Tibial nerve (tissue), 4 donors: Measurements from ENCODE around the gene TDRD3. TPM values are rescaled to one million over a fixed set of nuclear protein-coding genes. Genes with fewer than 3 reads are reported as not detected.

Source experiments
- DNase-seq, 2 donors: peaks; one replicate each; pipeline ENCODE4 v3.0.0-alpha.2; 2019; ENCODE audit warnings: low spot score in 2 of 2
- H3K27ac ChIP-seq, 4 donors: fragments of 200-600 bp; sonication (generic) in 3 of 4; one replicate each; pipeline ENCODE4 v1.5.1; 2017 to 2019; ENCODE audit warnings: mild to moderate bottlenecking in 1 of 4
- H3K27me3 ChIP-seq, 2 donors: fragments of 200-600 bp; sonication (generic) in 1 of 2; one replicate each; pipeline versions ENCODE4 v1.5.1 to v1.6.0; 2017 to 2019
- H3K36me3 ChIP-seq, 3 donors: fragments of 200-600 bp; sonication (generic); one replicate each; pipeline ENCODE4 v1.5.1; 2018 to 2019
- H3K4me1 ChIP-seq, 4 donors: fragments of 200-600 bp; sonication (generic) in 3 of 4; one replicate each; pipeline ENCODE4 v1.5.1; 2017 to 2019
- H3K4me3 ChIP-seq, 4 donors: fragments of 200-600 bp; sonication (generic) in 3 of 4; one replicate each; pipeline ENCODE4 v1.5.1; 2017 to 2019; ENCODE audit warnings: mild to moderate bottlenecking in 1 of 4, moderate library complexity in 1 of 4
- H3K9me3 ChIP-seq, 4 donors: fragments of 200-600 bp; sonication (generic) in 3 of 4; one replicate each; pipeline ENCODE4 v1.5.1; 2017 to 2019
- EP300 ChIP-seq, 2 donors: sonication (generic); formaldehyde crosslinking; IDR thresholded peaks; one replicate each; pipeline ENCODE4 v1.6.1; 2017; ENCODE audit warnings: antibody characterized with exemption in 2 of 2, mild to moderate bottlenecking in 1 of 2
- POLR2A ChIP-seq, 2 donors: fragments of 450-650 bp; IDR thresholded peaks; one replicate each; pipeline ENCODE4 v1.6.1; 2017; ENCODE audit warnings: antibody characterized with exemption in 2 of 2, mild to moderate bottlenecking in 2 of 2, moderate library complexity in 2 of 2
- WGBS, 2 donors: methylation state at CpG; one replicate each; pipeline ENCODE4 v1.1.5; 2018; 5-methylcytosine and 5-hydroxymethylcytosine counted together
- total RNA-seq, 4 donors: library from RNA; depleted of rRNA; stranded (reverse); fragments of >200 nt; gene quantifications; one replicate each; pipeline ENCODE4 v1.1.0, GENCODE V29; 2016
- TF ChIP-seq, protein P1 (sequence below), 5 experiments: fragments of 200-600 bp in 3 of 5; fragments of 450-650 bp in 2 of 5; sonication (generic) in 3 of 5; IDR thresholded peaks; one replicate each; pipeline ENCODE4 v1.5.1; 2016 to 2019; ENCODE audit warnings: antibody characterized with exemption in 5 of 5, mild to moderate bottlenecking in 3 of 5, moderate library complexity in 2 of 5

Gene TDRD3
- total RNA-seq, 4 donors from 2014 or later = 31.2 to 38.5 (median 35.1) TPM

DNA sequence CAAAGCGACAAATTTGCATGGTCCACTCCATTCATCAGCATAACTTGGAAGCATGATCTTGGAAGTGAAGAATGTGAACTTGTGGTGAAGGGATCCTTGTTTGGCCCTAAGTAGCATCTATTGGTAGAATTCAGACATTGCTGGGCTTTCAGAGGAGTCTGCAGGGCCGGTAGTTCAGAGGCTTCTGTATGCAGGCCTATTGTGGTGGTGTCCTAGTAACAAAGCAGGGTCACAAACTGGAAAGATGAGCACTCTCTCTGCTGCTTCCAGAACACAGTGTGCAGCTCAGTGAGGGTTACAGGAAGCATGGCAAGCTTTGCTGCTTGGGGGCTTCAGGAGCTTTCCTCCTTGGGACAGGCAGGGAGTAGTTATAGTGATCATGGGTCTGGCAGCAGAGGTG, 206.0 kb downstream of the TDRD3 start:
- no peak for DNase-seq
- H3K27me3 ChIP-seq = no peaks in the 10 kb centered on the region
- TF ChIP-seq EP300 (IDR thresholded peaks at IDR 0.05) = no peak
- TF ChIP-seq, protein P1, sequence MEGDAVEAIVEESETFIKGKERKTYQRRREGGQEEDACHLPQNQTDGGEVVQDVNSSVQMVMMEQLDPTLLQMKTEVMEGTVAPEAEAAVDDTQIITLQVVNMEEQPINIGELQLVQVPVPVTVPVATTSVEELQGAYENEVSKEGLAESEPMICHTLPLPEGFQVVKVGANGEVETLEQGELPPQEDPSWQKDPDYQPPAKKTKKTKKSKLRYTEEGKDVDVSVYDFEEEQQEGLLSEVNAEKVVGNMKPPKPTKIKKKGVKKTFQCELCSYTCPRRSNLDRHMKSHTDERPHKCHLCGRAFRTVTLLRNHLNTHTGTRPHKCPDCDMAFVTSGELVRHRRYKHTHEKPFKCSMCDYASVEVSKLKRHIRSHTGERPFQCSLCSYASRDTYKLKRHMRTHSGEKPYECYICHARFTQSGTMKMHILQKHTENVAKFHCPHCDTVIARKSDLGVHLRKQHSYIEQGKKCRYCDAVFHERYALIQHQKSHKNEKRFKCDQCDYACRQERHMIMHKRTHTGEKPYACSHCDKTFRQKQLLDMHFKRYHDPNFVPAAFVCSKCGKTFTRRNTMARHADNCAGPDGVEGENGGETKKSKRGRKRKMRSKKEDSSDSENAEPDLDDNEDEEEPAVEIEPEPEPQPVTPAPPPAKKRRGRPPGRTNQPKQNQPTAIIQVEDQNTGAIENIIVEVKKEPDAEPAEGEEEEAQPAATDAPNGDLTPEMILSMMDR (IDR thresholded peaks at IDR 0.05) = no peak
- TF ChIP-seq POLR2A (IDR thresholded peaks at IDR 0.05) = no peak
- 64 to 80% methylated on average over 2 of the region's 2 CpGs for WGBS, 2 donors
- no peak overlapping the region for H3K27ac ChIP-seq
- H3K36me3 ChIP-seq = no peaks in the 10 kb centered on the region
- no peaks in the 10 kb centered on the region for H3K4me1 ChIP-seq
- H3K4me3 ChIP-seq = no peak overlapping the region
- no peaks in the 10 kb centered on the region for H3K9me3 ChIP-seq

DNA sequence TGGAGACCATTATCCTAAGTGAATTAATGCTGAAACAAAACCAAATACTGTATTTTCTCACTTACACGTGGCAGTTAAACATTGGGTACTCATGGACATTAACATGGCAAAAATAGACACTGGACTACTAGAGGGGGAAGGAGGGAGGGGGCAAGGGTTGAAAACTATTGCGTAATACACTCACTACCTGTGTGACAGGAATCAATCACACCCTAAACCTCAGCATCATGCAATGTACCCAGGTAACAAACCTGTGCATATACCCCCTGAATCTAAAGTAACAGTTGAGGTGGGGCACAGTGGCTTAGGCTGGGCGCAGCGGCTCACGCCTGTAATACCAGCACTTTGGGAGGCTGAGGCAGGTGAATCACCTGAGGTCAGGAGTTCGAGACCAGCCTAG, 207.0 kb downstream of the TDRD3 start:
- Histone ChIP-seq H3K27ac (no peak overlapping the region), H3K4me1 (no peaks in the 10 kb centered on the region), H3K27me3 (no peaks in the 10 kb centered on the region), H3K9me3 (no peaks in the 10 kb centered on the region), H3K36me3 (no peaks in the 10 kb centered on the region), H3K4me3 (no peak overlapping the region)
- TF ChIP-seq, protein P1 (IDR thresholded peaks at IDR 0.05) = no peak
- TF ChIP-seq POLR2A (IDR thresholded peaks at IDR 0.05) (no peak), EP300 (IDR thresholded peaks at IDR 0.05) (no peak)
- WGBS, 2 donors = 85 to 90% methylated on average over 6 of the region's 6 CpGs
- DNase-seq = no peak

DNA sequence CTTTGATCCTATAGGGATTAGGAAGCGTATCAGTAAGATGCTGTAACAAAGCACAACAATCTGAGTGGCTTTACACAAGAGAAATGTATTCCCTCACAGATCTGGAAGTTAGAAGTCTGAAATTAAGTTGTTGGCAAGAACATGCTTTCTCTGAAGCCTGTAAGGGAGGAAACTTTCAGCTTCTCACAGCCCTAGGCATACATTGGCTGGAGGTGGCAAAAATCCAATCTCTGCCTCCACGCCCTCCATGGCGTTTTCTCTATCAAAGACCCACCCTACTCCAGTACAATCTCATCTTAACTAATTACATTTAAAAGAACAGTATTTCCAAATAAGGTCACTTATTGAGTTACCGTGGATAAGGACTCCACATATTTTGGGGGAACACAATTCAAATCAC, 211.9 kb downstream of the TDRD3 start:
- TF ChIP-seq POLR2A (IDR thresholded peaks at IDR 0.05) (no peak), EP300 (IDR thresholded peaks at IDR 0.05) (no peak)
- TF ChIP-seq, protein P1 (IDR thresholded peaks at IDR 0.05) = no peak
- Histone ChIP-seq H3K27ac (no peak overlapping the region), H3K4me3 (no peak overlapping the region), H3K36me3 (no peaks in the 10 kb centered on the region), H3K27me3 (no peaks in the 10 kb centered on the region), H3K4me1 (no peaks in the 10 kb centered on the region), H3K9me3 (no peaks in the 10 kb centered on the region)
- 65 to 75% methylated on average over 4 of the region's 4 CpGs for WGBS, 2 donors
- no peak for DNase-seq

DNA sequence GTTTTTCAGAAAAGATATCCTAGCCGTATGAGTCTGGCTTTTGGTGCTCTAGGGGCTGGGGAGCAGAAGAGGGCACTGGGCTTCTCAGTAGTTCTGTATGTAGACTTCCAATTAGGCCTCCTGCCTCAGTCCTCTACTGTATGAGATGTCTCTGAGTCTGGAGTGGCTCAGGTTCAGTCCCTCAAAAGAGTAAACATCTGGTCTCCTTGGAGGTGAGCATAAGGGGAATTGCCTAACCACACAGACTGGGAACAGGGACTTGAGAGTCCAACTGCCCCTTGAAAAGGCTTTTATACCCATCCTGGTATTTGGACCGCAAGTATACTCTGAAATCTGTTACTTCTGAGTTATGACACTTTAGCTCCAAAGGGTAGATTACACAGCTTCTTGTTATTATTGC, 214.5 kb downstream of the TDRD3 start:
- 54 to 62% methylated on average over 2 of the region's 2 CpGs for WGBS, 2 donors
- Histone ChIP-seq H3K4me3 (no peak overlapping the region), H3K27me3 (no peaks in the 10 kb centered on the region), H3K9me3 (no peaks in the 10 kb centered on the region), H3K27ac (no peak overlapping the region), H3K36me3 (no peaks in the 10 kb centered on the region), H3K4me1 (no peaks in the 10 kb centered on the region)
- no peak for TF ChIP-seq EP300 (IDR thresholded peaks at IDR 0.05)
- TF ChIP-seq, protein P1 (IDR thresholded peaks at IDR 0.05) = no peak
- no peak for DNase-seq

DNA sequence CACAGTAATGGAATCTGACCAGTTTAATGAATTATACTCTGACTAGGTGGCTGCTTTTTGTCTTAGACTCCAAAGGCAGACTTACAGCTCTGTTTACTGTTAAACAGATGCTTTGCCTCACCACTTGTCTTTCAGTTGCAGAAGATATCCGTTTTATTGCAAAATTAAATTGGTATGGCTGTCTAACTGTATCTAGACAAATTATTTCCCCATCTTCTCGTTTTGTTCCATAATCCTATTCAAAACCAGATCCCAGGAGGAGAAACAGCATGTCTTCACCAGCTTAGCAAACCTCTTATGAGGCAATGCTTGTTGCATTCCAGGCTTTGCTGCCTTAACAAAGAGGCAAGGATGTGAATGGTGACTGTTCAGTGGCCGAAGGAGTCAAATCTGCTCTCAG, 215.6 kb downstream of the TDRD3 start:
- TF ChIP-seq EP300 (IDR thresholded peaks at IDR 0.05) = no peak
- TF ChIP-seq, protein P1 (IDR thresholded peaks at IDR 0.05) = no peak
- TF ChIP-seq POLR2A (IDR thresholded peaks at IDR 0.05) = no peak
- Histone ChIP-seq H3K4me1 (no peaks in the 10 kb centered on the region), H3K4me3 (no peak overlapping the region), H3K27me3 (no peaks in the 10 kb centered on the region), H3K9me3 (no peaks in the 10 kb centered on the region), H3K27ac (no peak overlapping the region), H3K36me3 (no peaks in the 10 kb centered on the region)
- DNase-seq = no peak
- 72 to 80% methylated on average over 3 of the region's 3 CpGs for WGBS, 2 donors
